ENCODE measurements around the gene PEX12.

DNA sequence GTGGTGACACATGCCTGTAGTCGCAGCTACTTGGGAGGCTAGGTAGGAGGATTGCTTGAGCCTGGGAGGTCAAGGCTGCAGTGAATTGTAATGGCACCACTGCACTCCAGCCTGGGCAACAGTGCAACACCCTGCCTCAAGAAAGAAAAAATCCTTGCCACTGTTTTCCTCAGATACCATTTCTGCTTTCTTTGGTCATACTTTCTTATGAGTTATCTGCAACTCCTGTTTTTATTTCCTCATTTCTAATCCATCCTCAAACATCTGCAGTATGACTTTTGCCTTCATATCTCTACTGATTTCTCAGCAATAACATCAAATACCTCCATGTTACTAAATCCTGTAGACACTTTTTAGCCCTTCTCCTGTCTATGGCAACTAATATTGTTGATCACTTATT, 5.7 kb upstream of the PEX12 start:
- TF ChIP-seq POLR2A (IDR thresholded peaks at IDR 0.05) (no peak), POLR2AphosphoS5 (IDR thresholded peaks at IDR 0.05) (no peak), EP300 (IDR thresholded peaks at IDR 0.05) (no peak)
- TF ChIP-seq, protein P1, sequence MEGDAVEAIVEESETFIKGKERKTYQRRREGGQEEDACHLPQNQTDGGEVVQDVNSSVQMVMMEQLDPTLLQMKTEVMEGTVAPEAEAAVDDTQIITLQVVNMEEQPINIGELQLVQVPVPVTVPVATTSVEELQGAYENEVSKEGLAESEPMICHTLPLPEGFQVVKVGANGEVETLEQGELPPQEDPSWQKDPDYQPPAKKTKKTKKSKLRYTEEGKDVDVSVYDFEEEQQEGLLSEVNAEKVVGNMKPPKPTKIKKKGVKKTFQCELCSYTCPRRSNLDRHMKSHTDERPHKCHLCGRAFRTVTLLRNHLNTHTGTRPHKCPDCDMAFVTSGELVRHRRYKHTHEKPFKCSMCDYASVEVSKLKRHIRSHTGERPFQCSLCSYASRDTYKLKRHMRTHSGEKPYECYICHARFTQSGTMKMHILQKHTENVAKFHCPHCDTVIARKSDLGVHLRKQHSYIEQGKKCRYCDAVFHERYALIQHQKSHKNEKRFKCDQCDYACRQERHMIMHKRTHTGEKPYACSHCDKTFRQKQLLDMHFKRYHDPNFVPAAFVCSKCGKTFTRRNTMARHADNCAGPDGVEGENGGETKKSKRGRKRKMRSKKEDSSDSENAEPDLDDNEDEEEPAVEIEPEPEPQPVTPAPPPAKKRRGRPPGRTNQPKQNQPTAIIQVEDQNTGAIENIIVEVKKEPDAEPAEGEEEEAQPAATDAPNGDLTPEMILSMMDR (IDR thresholded peaks at IDR 0.05) = no peak
